Mesothelial cell of epicardium (in vitro differentiated cells): ENCODE data around the gene KCTD1. TPM values are rescaled to one million over a fixed set of nuclear protein-coding genes. Genes with fewer than 3 reads are reported as not detected.
"Not testable (repeated sequence)": the region's sequence is repeated elsewhere in the genome, so short reads cannot be mapped to it uniquely, and the experiment has no call there.

Experiments
- DNase-seq, 2 experiments: peaks; one replicate each; pipeline ENCODE4 v3.0.0; 2021; ENCODE audit warnings: low spot score in 2 of 2; ENCODE audit not compliant: unreplicated experiment in 2 of 2
- H3K27ac Mint-ChIP-seq: 2 replicates; pipeline ENCODE4 v1.8.0; 2021; ENCODE audit warnings: mixed read lengths
- H3K27me3 Mint-ChIP-seq: 2 replicates; pipeline ENCODE4 v1.8.0; 2021; ENCODE audit warnings: low read depth, mixed read lengths
- H3K36me3 Mint-ChIP-seq: 2 replicates; pipeline ENCODE4 v1.8.0; 2021; ENCODE audit warnings: mixed read lengths
- H3K4me1 Mint-ChIP-seq: 2 replicates; pipeline ENCODE4 v1.8.0; 2021; ENCODE audit warnings: mixed read lengths
- H3K4me3 Mint-ChIP-seq: 2 replicates; pipeline ENCODE4 v1.8.0; 2021; ENCODE audit warnings: mild to moderate bottlenecking, moderate library complexity, mixed read lengths
- H3K9me3 Mint-ChIP-seq: 2 replicates; pipeline ENCODE4 v1.8.0; 2021; ENCODE audit warnings: mixed read lengths
- total RNA-seq: library from RNA; stranded (reverse); gene quantifications from 3 replicates; pipeline ENCODE4 v1.2.1, GENCODE V29; 2021
- TF ChIP-seq, protein P1 (sequence below): fragments of 200-600 bp; sonication (generic); IDR thresholded peaks from one replicate; pipeline ENCODE4 v1.5.0; 2021; ENCODE audit warnings: antibody characterized with exemption; ENCODE audit not compliant: unreplicated experiment

Gene KCTD1
- total RNA-seq, 1 donor from 2014 or later = 38.5 TPM

DNA sequence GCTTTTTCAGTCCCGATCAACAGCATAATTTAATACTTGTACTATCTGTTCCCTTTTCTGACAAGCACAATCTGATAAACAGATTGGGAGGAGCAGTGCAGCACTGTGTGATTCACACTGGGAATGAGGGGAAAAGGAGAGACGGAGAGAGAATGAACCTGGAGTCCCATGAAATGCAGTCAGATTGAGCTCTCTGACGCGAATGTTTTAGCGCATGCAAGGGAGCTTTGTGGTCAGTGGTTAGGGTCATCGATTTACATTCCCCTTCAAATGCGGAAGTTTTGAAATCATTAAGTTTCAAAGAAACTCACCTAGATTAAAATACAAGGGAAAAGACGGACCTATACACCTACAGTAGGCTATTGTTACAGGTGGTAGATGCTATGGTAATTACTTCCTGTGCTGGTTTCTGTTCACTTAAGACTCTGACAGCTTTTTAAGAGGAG is 99.6 kb downstream of the KCTD1 start:
- H3K4me3 Mint-ChIP-seq = no peak overlapping the region
- DNase-seq = no peak
- peaks cover 9% of the 10 kb centered on the region for H3K9me3 Mint-ChIP-seq
- peaks cover 4% of the 10 kb centered on the region for H3K36me3 Mint-ChIP-seq
- peaks cover 5% of the 10 kb centered on the region for H3K4me1 Mint-ChIP-seq
- TF ChIP-seq, protein P1, sequence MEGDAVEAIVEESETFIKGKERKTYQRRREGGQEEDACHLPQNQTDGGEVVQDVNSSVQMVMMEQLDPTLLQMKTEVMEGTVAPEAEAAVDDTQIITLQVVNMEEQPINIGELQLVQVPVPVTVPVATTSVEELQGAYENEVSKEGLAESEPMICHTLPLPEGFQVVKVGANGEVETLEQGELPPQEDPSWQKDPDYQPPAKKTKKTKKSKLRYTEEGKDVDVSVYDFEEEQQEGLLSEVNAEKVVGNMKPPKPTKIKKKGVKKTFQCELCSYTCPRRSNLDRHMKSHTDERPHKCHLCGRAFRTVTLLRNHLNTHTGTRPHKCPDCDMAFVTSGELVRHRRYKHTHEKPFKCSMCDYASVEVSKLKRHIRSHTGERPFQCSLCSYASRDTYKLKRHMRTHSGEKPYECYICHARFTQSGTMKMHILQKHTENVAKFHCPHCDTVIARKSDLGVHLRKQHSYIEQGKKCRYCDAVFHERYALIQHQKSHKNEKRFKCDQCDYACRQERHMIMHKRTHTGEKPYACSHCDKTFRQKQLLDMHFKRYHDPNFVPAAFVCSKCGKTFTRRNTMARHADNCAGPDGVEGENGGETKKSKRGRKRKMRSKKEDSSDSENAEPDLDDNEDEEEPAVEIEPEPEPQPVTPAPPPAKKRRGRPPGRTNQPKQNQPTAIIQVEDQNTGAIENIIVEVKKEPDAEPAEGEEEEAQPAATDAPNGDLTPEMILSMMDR = no peak
- H3K27ac Mint-ChIP-seq = no peak overlapping the region
- H3K27me3 Mint-ChIP-seq = no peaks in the 10 kb centered on the region

DNA sequence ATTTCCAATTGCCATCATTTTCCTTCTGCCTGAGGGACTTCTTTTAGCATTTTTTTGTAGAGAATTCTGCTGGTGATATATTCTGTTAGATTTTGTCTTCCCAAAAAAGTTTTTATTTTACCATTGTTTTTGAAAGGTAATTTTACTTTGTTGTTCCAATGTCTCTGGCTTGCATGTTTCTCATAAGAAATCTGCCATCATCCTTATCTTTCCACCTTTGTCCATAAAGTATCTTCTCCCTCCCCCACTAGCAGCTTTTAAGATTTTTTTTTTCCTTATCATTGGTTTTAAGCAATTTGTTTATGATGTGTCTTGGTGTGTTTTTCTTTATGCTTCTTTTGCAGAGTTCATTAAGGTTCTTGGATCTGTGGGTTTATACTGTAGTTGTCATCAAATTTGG is 104.5 kb downstream of the KCTD1 start:
- TF ChIP-seq, protein P1 = no peak
- no peak overlapping the region for H3K27ac Mint-ChIP-seq
- H3K9me3 Mint-ChIP-seq = peaks cover 14% of the 10 kb centered on the region
- DNase-seq = no peak
- H3K4me3 Mint-ChIP-seq = no peak overlapping the region
- peaks cover 18% of the 10 kb centered on the region for H3K4me1 Mint-ChIP-seq
- peaks cover 4% of the 10 kb centered on the region for H3K36me3 Mint-ChIP-seq
- no peaks in the 10 kb centered on the region for H3K27me3 Mint-ChIP-seq

GRCh38 chr18:26442126-26442525 is 106.2 kb downstream of the KCTD1 start:
- Mint-ChIP-seq H3K9me3 (peaks cover 14% of the 10 kb centered on the region), H3K4me1 (peaks cover 16% of the 10 kb centered on the region), H3K27ac (no peak overlapping the region), H3K27me3 (no peaks in the 10 kb centered on the region), H3K4me3 (no peak overlapping the region), H3K36me3 (peaks cover 4% of the 10 kb centered on the region)
- no peak for DNase-seq
- TF ChIP-seq, protein P1 = no peak

DNA sequence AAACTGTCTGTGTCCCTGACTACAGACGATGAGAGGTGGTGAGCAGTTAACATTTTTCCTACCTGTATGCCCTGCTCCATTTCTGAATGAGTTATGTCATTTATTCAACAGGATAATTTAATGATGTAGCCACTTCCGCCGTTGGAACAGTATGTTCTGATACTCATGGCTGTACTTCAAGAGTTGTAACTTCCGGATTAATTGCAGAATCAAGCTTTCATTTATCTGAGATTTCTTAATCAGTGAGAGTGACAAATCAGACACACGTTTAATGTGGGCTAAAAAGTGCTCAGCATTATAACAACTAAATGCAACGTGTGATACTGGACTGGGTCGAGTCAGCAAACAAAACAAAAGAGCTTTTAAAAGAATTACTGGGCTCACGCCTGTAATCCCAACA is 107.7 kb downstream of the KCTD1 start:
- Mint-ChIP-seq H3K27ac (peak overlapping the region; percentile 19), H3K27me3 (no peaks in the 10 kb centered on the region), H3K9me3 (peaks cover 14% of the 10 kb centered on the region), H3K4me3 (no peak overlapping the region), H3K4me1 (peaks cover 31% of the 10 kb centered on the region), H3K36me3 (peaks cover 4% of the 10 kb centered on the region)
- TF ChIP-seq, protein P1 = no peak
- DNase-seq = no peak

- TF ChIP-seq, protein P1 = no peak
- Mint-ChIP-seq H3K9me3 (peaks cover 11% of the 10 kb centered on the region), H3K27ac (no peak overlapping the region), H3K4me1 (peaks cover 32% of the 10 kb centered on the region), H3K36me3 (peaks cover 4% of the 10 kb centered on the region), H3K27me3 (no peaks in the 10 kb centered on the region), H3K4me3 (no peak overlapping the region)
- DNase-seq = no peak
Measured at GRCh38 chr18:26439537-26439936, 108.8 kb downstream of the KCTD1 start.

DNA sequence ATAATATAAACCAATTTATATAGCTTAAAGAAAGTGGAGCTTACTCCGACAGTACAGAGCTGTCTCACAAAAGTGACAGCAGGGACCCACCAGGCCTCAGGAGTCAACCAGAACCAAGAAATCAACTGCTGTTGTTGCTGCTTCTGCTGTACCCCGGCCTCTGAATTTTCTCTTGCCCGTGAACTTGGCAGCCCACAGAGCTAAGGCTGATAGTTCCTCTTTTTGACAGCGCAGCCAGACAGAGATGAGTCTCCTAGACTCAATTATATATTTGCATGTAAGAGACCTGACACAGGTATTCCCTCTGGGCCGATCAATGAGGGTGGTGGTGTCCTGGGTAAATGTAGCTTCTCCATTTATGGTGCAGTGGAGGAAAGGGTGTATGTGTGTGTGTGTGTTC is 109.4 kb downstream of the KCTD1 start:
- Mint-ChIP-seq H3K27me3 (no peaks in the 10 kb centered on the region), H3K9me3 (peaks cover 7% of the 10 kb centered on the region)
- TF ChIP-seq, protein P1 = no peak

GRCh38 chr18:26437634-26438033 is 110.7 kb downstream of the KCTD1 start:
- H3K4me3 Mint-ChIP-seq, H3K36me3 Mint-ChIP-seq, H3K27ac Mint-ChIP-seq, DNase-seq, H3K9me3 Mint-ChIP-seq, H3K27me3 Mint-ChIP-seq: not testable (repeated sequence)
- H3K4me1 Mint-ChIP-seq = peaks cover 32% of the 10 kb centered on the region

More for the DNA sequence above, 109.4 kb downstream of the KCTD1 start:
- Mint-ChIP-seq H3K36me3 (peaks cover 3% of the 10 kb centered on the region), H3K27ac (no peak overlapping the region), H3K4me1 (peaks cover 32% of the 10 kb centered on the region), H3K4me3 (no peak overlapping the region)
- DNase-seq = no peak
